Glomerular endothelial cell (primary cell): ENCODE results near the gene MICALL1. TPM values are rescaled to one million over a fixed set of nuclear protein-coding genes. Genes with fewer than 3 reads are reported as not detected.
"Not testable (repeated sequence)": the region's sequence is repeated elsewhere in the genome, so short reads cannot be mapped to it uniquely, and the experiment has no call there.

ENCODE experiments used
- DNase-seq: peaks from one replicate; pipeline ENCODE4 v3.0.0-alpha.2; 2011; ENCODE audit warnings: low read depth, low spot score; ENCODE audit errors: extremely low read depth
- total RNA-seq: library from RNA; depleted of rRNA; stranded (reverse); fragments of >200 nt; gene quantifications from 2 replicates; pipeline ENCODE4 v1.2.3, GENCODE V29; 2015

Gene MICALL1
- total RNA-seq, 1 donor from 2014 or later, result 133 TPM

DNA sequence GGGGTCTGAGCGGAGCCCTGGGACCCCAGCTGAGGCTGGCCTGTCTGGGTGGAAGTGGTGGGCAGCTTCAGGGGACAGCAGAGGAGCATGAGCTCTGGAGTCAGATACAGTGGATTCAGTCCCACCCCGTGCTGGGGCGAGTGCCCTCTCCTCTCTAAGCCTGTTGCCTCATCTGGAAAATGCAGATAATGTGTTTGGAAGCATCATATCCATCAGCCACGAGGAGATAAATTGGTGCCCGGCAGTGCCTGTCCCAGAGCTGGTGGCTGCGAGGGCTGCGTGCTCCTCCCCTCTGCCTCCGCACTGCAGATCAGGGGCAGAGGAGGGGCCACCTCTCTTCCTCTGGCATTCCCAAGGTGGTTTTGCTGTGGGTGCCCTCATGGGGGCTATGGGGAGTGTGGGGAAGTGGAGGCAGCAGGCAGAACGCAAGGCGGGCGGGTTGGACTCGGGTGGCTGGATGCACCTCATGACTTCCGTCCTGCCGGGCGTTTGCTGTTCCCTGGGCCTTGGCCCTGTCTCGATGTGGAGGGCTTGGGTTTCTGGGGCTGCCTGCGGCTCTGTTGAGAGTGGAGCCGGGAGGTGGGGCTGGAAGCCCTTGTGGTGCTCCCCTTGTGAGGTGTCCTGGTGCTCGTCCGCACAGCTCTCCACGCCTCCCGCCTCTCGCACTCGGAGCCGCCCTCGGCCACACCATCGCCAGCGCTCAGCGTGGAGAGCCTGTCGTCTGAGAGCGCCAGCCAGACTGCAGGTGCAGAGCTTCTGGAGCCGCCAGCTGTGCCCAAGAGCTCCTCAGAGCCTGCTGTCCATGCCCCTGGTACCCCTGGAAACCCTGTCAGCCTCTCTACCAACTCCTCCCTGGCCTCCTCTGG, 20.9 kb downstream of the MICALL1 start:
- no peak for DNase-seq

GRCh38 chr22:37927637-37927936, 21.5 kb downstream of the MICALL1 start:
- no peak for DNase-seq

DNA sequence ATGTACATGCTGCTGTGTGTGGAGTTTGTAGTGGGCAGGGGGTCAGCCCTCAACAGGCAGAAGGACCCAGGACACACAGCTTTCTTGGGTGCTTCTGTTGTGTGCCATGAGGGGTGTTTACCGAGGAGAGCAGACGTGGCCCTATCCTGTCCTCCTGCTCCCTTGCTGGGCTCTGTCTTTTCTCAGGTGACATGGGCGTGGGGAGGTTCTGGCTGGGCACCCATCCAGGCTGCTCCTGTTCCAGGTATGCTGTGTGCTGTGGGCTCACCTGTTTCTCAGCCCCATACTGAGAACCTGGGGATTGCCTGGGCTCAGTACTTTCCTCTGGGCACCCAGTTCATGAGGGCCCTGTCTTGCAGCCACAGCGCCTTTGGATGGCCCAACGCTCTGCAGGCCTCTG, 23.3 kb downstream of the MICALL1 start:
- no peak for DNase-seq

DNA sequence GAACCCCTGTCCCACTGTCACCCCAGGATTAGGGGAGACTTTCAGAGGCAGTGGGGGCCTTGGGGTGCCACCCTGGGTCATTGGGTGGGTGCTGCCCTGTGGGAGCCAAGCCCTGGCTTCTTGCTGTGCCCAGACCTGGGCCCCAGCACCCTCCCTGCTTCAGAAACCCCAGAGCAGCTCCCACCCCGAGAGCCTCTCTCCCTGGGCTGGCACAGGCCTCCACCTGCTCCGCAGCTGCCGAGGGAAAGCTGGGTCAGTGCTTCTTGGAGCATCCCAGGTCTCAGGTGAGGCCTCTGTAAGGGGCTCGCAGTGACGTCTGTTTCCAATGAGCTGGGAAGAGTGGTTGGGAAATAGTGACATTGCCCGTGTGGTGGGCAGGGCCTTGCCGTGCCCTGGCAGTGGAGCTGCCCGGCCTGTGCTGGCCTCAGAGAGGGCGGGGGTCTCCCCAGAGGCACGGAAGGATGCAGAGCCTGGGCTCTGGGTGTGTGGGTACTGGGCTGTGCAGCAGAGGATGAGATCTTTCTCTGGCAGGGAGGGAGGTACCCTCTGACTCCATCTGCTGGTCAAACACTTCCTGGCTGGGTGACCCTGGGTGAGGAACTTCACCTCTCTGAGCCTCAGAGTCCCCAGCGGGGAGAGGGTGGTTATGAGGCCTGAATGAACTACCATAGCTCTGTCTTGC, 24.3 kb downstream of the MICALL1 start:
- DNase-seq, result no peak

DNA sequence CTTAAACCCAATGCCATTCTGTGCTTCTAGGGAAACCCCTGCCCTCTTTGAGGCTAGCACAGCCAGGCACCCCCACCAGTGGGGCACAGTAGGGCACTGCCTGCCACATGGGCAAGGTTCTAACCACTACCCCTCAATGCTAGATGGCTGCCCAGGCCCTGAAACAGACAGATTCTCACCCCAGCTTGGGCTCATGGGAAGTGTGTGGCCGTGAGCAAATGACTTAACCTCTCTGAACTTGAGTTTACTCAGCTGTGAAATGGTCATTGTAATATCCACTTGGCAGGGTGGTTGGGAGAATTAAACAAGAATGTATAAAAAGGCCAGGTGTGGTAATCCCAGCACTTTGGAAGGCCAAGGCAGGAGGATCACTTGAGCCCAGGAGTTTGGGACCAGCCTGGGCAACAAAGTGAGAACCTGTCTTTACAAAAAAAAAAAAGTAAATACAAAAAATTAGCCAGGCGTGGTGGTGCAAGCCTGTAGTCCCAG, 24.9 kb downstream of the MICALL1 start:
- DNase-seq, result no peak

GRCh38 chr22:37931893-37932389, 25.8 kb downstream of the MICALL1 start:
- DNase-seq, result no peak

DNA sequence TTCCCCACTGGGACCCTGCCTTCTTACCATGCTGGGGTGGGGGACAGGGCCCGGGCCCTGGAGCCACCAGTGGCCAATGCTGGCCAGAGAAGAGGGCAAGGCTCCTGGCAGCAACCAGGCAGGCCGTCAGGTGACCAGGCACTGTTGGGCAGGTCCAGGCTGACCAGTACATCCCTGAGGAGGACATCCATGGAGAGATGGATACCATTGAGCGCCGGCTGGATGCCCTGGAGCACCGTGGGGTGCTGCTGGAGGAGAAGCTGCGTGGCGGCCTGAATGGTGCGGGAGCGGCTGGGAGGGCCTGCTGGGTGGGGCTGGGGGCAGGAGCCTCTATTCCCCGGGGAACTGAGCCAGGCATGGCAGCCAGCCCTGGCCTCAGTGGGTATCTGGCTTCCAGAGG, 26.3 kb downstream of the MICALL1 start:
- no peak for DNase-seq

DNA sequence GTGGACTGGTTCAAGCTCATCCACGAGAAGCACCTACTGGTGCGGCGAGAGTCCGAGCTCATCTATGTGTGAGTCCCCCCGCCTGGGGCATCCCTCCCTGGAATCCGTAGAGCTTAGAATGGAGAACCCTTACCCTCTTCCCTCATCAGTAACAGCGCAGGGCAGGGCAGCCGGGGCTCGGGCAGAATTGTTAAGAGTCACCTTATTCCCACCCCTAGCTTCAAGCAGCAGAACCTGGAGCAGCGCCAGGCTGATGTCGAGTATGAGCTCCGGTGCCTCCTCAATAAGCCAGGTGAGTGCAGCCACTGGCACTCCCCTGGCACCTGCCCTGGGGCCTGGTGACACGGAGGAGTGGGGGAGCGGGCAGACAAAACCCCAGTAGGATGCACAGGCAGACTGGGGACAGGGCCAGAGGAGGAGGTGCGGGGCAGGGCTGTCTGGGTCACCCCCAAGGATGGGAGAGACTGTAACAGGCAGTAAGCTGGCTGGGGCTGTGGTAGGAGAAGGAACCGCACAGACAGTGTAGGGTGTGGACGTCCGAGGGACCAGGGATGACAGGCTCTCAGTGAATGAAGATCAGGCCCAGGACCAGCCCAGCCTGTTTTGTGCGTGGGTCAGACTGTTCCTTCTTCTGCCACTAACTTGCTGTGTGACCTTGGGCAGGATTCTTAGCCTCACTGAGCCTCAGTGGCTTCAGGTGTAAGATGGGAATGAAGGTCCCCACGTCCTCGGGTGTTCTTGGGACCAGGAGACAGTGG, 26.9 kb downstream of the MICALL1 start:
- no peak for DNase-seq

GRCh38 chr22:37933711-37934376, 27.7 kb downstream of the MICALL1 start:
- DNase-seq, result peak; percentile 50

DNA sequence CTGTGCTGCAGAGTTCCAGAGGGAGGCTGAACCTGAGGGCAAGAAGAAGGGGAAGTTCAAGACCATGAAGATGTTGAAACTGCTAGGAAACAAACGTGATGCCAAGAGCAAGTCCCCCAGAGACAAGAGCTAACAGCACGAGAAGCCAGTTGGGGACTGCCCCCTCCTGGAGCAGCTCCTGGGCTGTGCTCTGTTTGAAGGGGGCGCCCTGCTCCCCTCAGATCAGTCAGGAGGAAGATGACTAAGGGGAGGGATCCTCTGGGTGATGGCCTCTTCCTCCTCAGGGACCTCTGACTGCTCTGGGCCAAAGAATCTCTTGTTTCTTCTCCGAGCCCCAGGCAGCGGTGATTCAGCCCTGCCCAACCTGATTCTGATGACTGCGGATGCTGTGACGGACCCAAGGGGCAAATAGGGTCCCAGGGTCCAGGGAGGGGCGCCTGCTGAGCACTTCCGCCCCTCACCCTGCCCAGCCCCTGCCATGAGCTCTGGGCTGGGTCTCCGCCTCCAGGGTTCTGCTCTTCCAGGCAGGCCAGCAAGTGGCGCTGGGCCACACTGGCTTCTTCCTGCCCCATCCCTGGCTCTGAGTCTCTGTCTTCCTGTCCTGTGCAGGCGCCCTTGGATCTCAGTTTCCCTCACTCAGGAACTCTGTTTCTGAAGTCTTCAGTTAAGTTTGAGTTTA, 34.7 kb downstream of the MICALL1 start:
- DNase-seq, result no peak

DNA sequence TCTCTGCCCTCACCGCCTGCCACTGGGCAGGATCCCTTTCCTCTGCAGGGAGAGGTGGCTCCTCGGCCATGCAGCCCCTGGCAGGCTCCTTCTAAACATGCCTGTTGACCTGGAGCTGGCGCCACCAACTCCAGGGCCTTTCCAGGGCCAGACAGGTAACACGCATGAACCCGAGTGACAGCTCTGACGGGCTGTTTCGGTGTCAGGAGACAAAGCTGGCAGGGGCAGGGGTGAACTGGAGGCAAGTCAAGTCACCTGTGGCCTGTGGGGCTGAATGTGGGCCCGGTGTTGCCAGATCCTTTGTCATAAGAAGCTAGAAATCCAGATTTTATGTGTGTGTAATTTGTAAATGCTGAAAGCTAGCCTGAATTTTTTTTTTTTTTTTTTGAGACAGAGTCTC, 36.0 kb downstream of the MICALL1 start:
- DNase-seq, result no peak

DNA sequence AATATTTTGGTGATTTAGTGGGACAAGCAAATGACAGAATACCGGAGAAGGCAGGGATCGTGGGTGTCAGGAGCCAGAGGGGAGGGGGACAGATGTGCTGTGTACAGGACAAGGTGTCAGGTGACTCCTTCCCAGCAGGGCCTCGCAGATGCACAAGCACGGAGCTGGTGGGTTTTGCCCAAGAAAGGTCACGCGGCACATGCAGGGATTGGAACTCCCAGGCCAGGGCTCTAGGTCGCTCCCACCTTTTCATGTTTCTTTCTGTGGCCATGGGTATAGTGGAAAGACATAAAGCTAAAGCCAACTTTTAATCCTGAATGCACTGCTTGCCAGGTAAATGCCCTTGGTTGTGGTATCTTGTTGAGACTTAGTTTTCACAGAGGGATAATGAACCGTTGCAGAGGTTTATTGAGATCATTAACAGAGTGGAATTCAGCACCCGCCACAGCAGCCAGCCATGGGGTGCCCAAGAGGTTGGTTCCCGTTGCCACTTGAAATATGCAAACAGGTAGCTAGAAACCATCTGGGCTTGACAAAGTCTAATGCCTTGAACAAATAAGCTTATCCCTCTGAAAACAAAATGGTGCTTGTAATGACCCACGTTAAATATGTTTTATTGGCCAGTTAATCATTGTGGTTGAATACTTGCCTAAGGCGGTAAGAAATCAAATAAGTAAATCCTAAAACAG, 37.2 kb downstream of the MICALL1 start:
- no peak for DNase-seq

DNA sequence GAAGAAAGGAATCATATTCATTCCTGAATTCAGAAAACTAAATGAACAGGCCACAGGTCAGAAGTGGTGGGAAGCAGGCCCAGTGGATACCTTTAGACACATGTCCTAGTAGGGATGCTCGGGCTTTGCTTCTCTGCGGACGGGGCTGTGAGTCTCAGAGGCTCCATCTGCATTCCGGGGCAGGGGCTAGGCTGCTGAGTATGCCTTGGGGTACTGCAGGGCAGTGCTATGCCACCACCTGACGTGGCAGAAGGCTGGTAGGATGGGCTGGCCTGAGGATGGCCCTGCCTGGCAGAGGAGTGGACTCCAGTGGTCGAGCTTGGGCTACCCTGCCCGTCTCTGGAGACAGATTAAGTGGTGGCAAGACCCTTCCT, 37.7 kb downstream of the MICALL1 start:
- DNase-seq, result no peak

DNA sequence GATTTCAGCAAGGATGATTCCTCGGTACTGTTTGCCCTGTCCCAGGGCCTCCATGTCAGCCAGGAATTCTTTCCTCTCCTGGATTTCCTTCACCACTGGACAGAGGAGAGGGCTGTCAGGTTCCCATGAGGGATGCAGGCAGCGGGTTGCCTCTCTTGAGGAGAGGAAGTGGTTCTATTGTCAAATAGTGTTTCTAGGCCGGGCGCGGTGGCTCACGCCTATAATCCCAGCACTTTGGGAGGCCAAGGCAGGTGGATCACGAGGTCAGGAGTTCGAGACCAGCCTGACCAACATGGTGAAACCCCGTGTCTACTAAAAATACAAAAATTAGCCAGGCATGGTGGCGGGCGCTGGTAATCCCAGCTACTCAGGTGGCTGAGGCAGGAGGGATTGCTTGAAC, 38.3 kb downstream of the MICALL1 start:
- DNase-seq, result not testable (repeated sequence)

DNA sequence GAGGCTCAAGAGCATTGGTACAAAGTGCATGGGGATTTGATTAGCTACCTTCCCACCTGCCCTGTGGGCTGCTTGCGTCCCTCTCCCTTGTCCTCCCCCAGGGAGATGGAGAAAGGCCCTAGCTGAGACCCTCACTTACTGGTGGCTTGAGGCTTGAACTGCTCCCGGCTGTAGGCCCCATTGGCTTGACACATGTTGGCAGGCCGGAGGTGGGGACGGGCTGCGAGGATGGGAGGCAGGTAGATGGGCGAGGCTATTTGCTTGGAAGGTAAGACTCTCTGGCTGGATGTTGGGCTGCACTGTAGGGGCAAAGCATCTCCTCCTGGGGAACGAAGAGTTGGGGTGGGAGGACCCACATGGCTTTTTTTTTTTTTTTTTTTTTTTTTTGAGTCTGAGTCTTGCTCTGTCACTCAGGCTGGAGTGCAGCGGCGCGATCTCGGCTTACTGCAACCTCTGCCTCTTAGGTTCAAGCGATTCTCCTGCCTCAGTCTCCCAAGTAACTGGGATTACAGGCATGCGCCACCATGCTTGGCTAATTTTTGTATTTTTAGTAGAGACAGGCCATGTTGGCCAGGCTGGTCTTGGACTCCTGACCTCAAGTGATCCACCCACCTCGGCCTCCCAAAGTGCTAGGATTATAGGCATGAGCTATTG, 41.2 kb downstream of the MICALL1 start:
- not testable (repeated sequence) for DNase-seq

GRCh38 chr22:37951305-37951704, 45.2 kb downstream of the MICALL1 start:
- no peak for DNase-seq

DNA sequence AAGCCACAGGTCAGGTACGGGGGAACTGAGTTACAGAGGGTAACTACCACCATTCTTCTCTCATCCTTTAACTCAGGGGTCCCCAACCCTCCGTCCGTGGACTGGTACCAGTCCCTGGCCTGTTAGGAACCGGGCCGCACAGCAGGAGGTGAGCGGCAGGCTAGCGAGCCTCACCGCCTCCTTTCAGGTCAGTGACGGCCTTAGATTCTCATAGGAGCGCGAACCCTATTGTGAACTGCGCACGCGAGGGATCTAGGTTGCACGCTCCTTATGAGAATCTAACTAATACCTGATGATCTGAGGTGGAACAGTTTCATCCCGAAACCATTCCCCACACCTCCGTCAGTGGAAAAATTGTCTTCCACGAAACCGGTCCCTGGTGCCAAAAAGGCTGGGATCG, 46.5 kb downstream of the MICALL1 start:
- DNase-seq, result not testable (repeated sequence)

GRCh38 chr22:37953062-37953436, 47.0 kb downstream of the MICALL1 start:
- DNase-seq, result no peak
